K562 (cell line): ENCODE measurements around the gene ANXA4. TPM values are rescaled to one million over a fixed set of nuclear protein-coding genes. Genes with fewer than 3 reads are reported as not detected.

Source experiments
- ATAC-seq: fragments of 200-7000 bp; cut with Tn5 transposase; 3 replicates; pipeline ENCODE4 v1.9.1; 2020; ENCODE audit warnings: moderate library complexity
- BruUV-seq: library from RNA; stranded (reverse); fragments of 400-500 nt; replicated peaks from 2 replicates; lab custom pipeline; 2021; lab: Mats Ljungman, UMichigan
- CTCF ChIA-PET: fragments of 300-600 bp; formaldehyde crosslinking; extraction: SDS; loops from one replicate; lab custom pipeline; 2021; ENCODE audit warnings: low intra/inter-chr PET ratio; lab: Yijun Ruan, JAX
- POLR2A ChIA-PET: fragments of 300-600, 350-650 bp; sonication (Branson Sonifier 250); formaldehyde crosslinking; extraction: SDS; loops from one replicate; lab custom pipeline; 2021; ENCODE audit warnings: antibody characterized with exemption, inconsistent platforms; lab: Yijun Ruan, JAX
- DNase-seq, 4 experiments: peaks; one replicate each; pipeline versions ENCODE4 v3.0.0 to v3.0.0-alpha.2; 2011 to 2018; ENCODE audit warnings: low spot score in 3 of 4, mixed read lengths in 3 of 4; ENCODE audit errors: extremely low read depth in 1 of 4
- FAIRE-seq: peaks from 2 replicates; lab custom pipeline; 2011; peaks lifted over from hg19 to GRCh38; lab: Jason Lieb, UNC
- H2AFZ ChIP-seq: 2 replicates; pipeline ENCODE4 v1.6.0; 2011; ENCODE audit warnings: low read depth, low read length, control low read depth, inconsistent platforms
- H3K27ac ChIP-seq: fragments of 200-600 bp; 3 replicates; pipeline ENCODE4 v1.8.0; 2011; ENCODE audit warnings: low read depth, mild to moderate bottlenecking, control low read depth, inconsistent platforms, low read length, moderate library complexity, mixed read lengths; ENCODE audit errors: extremely low read depth
- H3K27me3 ChIP-seq, 2 experiments: fragments of 300-600 bp in 1 of 2; 2 replicates in 1 of 2; 3 replicates in 1 of 2; pipeline versions ENCODE4 v1.6.0 to v1.8.0; 2011; ENCODE audit warnings: inconsistent platforms in 2 of 2, low read length in 2 of 2, mild to moderate bottlenecking in 1 of 2, mixed read lengths in 1 of 2, moderate library complexity in 1 of 2; ENCODE audit not compliant: control insufficient read depth in 2 of 2, insufficient read depth in 2 of 2
- H3K36me3 ChIP-seq: fragments of 300-600 bp; 3 replicates; pipeline ENCODE4 v1.8.0; 2011; ENCODE audit warnings: mild to moderate bottlenecking, low read length, inconsistent platforms; ENCODE audit not compliant: control insufficient read depth, insufficient read depth
- H3K4me1 ChIP-seq, 2 experiments: fragments of 200-600 bp in 1 of 2; replicated peaks in 1 of 2; 2 replicates in 1 of 2; 3 replicates in 1 of 2; pipeline versions ENCODE4 v1.5.1 to v1.8.0; 2011; ENCODE audit warnings: inconsistent platforms in 2 of 2, low read length in 2 of 2, mild to moderate bottlenecking in 1 of 2, mixed read lengths in 1 of 2, moderate library complexity in 1 of 2; ENCODE audit not compliant: control insufficient read depth in 2 of 2, insufficient read depth in 2 of 2
- H3K4me2 ChIP-seq: 2 replicates; pipeline ENCODE4 v1.6.1; 2011; ENCODE audit warnings: low read length, control low read depth, inconsistent platforms, mixed read lengths; ENCODE audit not compliant: insufficient read depth
- H3K4me3 ChIP-seq: fragments of 200-600 bp; sonication (generic), shearing (Covaris generic); 2 replicates; pipeline ENCODE4 v1.5.1; 2016; ENCODE audit warnings: control low read depth, inconsistent platforms
- H3K79me2 ChIP-seq: fragments of 200-600 bp; 3 replicates; pipeline ENCODE4 v1.8.0; 2011; ENCODE audit warnings: low read length, inconsistent platforms; ENCODE audit not compliant: control insufficient read depth, insufficient read depth
- H3K9ac ChIP-seq, 2 experiments: 2 replicates each; pipeline versions ENCODE4 v1.6.0 to v1.6.1; 2011; ENCODE audit warnings: low read depth in 2 of 2, low read length in 2 of 2, control low read depth in 1 of 2, inconsistent platforms in 1 of 2, mild to moderate bottlenecking in 1 of 2, mixed read lengths in 1 of 2; ENCODE audit not compliant: insufficient read depth in 1 of 2
- H3K9me1 ChIP-seq: one replicate; pipeline ENCODE4 v1.6.0; 2011; ENCODE audit warnings: inconsistent platforms, mild to moderate bottlenecking, low read length, moderate library complexity; ENCODE audit not compliant: control insufficient read depth, insufficient read depth
- H3K9me3 ChIP-seq: replicated peaks from 2 replicates; pipeline ENCODE4 v1.5.1; 2011; ENCODE audit warnings: low read depth, low read length, inconsistent platforms; ENCODE audit not compliant: control insufficient read depth, insufficient read depth
- H4K20me1 ChIP-seq: replicated peaks from 2 replicates; pipeline ENCODE4 v1.6.1; 2011; ENCODE audit warnings: low read length, inconsistent platforms, mixed read lengths; ENCODE audit not compliant: control insufficient read depth, insufficient read depth
- BCOR ChIP-seq: fragments of 450-650 bp; IDR thresholded peaks from 2 replicates; pipeline ENCODE4 v1.6.1; 2016
- WGBS: fragments of 100-300 bp; shearing (Covaris generic); methylation state at CpG from one replicate; pipeline ENCODE4 v1.1.6; 2016; ENCODE audit warnings: low coverage, mixed read lengths; ENCODE audit not compliant: insufficient coverage; ENCODE audit errors: missing lambda C conversion rate; 5-methylcytosine and 5-hydroxymethylcytosine counted together
- in situ Hi-C: fragments of 300-500 bp; cut with MboI; formaldehyde crosslinking; loops from 4 replicates; pipeline ENCODE4 v1.15.0; 2018; ENCODE audit warnings: inconsistent platforms, mixed read lengths
- intact Hi-C: fragments of 100-400 bp; cut with micrococcal nuclease; formaldehyde crosslinking; loops from 2 replicates; pipeline ENCODE4 v1.14.2; 2022
- polyA plus RNA-seq, 8 experiments: library from polyadenylated mRNA; depleted of rRNA in 4 of 8; stranded (reverse) in 5 of 8; unstranded in 3 of 8; fragments of >200 nt; fragmentation: Nextera tagmentation in 2 of 8; fragmentation: Illumina TruSeq in 1 of 8; extraction: Ambion mirVana in 2 of 8; extraction: Trizol in 1 of 8; gene quantifications; 2 replicates each; pipeline versions ENCODE4 v1.2.1 to v1.2.3, GENCODE V29; 2011 to 2014; ENCODE audit warnings: inconsistent platforms in 1 of 8, missing spikeins in 1 of 8
- total RNA-seq, 7 experiments: library from RNA; depleted of rRNA in 6 of 7; stranded (reverse); fragments of >200 nt in 6 of 7; fragmentation: Illumina TruSeq in 2 of 7; extraction: Trizol in 2 of 7; gene quantifications; 2 replicates each; pipeline versions ENCODE4 v1.2.1 to v1.2.3, GENCODE V29; 2011 to 2021; ENCODE audit warnings: low replicate concordance in 1 of 7
- TF ChIP-seq, protein P1 (sequence below): IDR thresholded peaks from 2 replicates; pipeline ENCODE4 v1.6.1; 2016; ENCODE audit warnings: missing genetic modification characterization, missing compliant biosample characterization

The ANXA4 gene
- total and polyA plus RNA-seq, 9 of the 15 experiments (the other 6 are each of a cell fraction or from before 2014, with no cell fraction given) = 3.4 to 13.6 (median 11.6) TPM

DNA sequence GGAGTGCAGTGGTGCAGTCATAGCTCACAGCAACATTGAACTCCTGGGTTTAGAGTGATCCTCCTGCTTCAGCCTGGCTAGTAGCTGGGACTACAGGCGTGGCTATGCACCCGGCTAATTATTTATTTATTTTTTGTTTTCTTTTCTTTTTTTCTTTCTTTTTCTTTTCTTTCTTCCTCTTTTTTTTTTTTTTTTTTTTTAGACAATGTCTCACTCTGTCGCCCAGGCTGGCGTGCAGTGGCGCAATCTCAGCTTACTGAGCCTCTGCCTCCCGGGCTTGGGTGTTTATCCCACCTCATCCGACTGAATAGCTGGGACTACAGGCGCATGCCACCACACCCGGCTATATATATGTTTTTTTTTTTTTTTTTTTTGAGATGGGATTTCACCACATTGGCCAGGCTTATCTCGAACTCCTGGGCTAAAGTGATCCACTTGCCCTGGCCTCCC lies 1.4 kb upstream of the ANXA4 start:
- Histone ChIP-seq H3K27me3 (no peaks in the 10 kb centered on the region), H3K4me3 (no peak overlapping the region), H2AFZ (no peak overlapping the region), H3K9ac (no peak overlapping the region), H3K4me1 (peaks cover 18 to 25% of the 10 kb centered on the region in 2 experiments), H3K4me2 (no peak overlapping the region), H3K9me3 (no peaks in the 10 kb centered on the region), H3K36me3 (no peaks in the 10 kb centered on the region), H3K27ac (no peak overlapping the region), H3K9me1 (no peaks in the 10 kb centered on the region), H4K20me1 (peaks cover 4% of the 10 kb centered on the region; the same call in 1 of the 2 replicates), H3K79me2 (no peaks in the 10 kb centered on the region; the same call in 2 of the 3 replicates)
- WGBS = 80% methylated on average over 7 of the region's 10 CpGs
- ChIA-PET POLR2A (interaction anchor here (1.2 kb wide), 3 partner anchors 10 to 95 kb away, joined by 3 to 6 read pairs (median 3); no protein-coding TSS in a partner anchor), CTCF (no interaction called here)
- DNase-seq (no peak), FAIRE-seq (no peak), ATAC-seq (no peak)
- intact Hi-C loops (loop anchor here (5.0 kb wide), 2 partner anchors 57 to 77 kb away; no protein-coding TSS in a partner anchor), in situ Hi-C loops (loop anchor here (5.0 kb wide), 1 partner anchor 57 kb away; no protein-coding TSS in a partner anchor)
- BruUV-seq = no TSS peak
- TF ChIP-seq BCOR = no peak
- TF ChIP-seq, protein P1, sequence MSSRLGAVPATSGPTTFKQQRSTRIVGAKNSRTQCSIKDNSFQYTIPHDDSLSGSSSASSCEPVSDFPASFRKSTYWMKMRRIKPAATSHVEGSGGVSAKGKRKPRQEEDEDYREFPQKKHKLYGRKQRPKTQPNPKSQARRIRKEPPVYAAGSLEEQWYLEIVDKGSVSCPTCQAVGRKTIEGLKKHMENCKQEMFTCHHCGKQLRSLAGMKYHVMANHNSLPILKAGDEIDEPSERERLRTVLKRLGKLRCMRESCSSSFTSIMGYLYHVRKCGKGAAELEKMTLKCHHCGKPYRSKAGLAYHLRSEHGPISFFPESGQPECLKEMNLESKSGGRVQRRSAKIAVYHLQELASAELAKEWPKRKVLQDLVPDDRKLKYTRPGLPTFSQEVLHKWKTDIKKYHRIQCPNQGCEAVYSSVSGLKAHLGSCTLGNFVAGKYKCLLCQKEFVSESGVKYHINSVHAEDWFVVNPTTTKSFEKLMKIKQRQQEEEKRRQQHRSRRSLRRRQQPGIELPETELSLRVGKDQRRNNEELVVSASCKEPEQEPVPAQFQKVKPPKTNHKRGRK (tag) = peak; percentile 61

DNA sequence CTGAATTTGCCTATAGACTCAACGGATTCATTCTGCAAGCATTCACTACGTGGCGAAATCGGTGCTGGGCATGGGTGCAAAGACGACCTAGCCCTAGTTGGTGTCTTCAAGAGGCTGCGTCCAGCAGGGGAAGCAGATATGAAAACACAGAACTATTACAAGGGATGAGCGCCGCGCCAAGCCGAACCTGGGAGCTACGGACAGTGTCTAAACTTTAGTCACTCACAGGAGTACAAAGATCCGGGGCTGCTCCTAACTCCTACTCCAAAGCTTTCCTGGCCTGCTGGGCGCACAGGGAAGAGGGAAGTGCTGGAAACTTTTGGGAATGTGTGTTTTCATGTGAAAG lies 732 bp upstream of the ANXA4 start:
- Histone ChIP-seq H4K20me1 (peaks cover 4% of the 10 kb centered on the region; the same call in 1 of the 2 replicates), H2AFZ (peak overlapping the region; percentile 98), H3K9me1 (no peaks in the 10 kb centered on the region), H3K9me3 (no peaks in the 10 kb centered on the region), H3K4me2 (peak overlapping the region; percentile 88), H3K9ac (peak overlapping the region; percentile 77 to 94), H3K27ac (peak overlapping the region; percentile 73), H3K27me3 (no peaks in the 10 kb centered on the region), H3K4me3 (peak overlapping the region; percentile 66), H3K36me3 (no peaks in the 10 kb centered on the region), H3K79me2 (no peaks in the 10 kb centered on the region; the same call in 2 of the 3 replicates), H3K4me1 (peaks cover 18 to 25% of the 10 kb centered on the region in 2 experiments)
- peak; percentile 72 for ATAC-seq
- FAIRE-seq = no peak
- peak; percentile 39 to 76 (median 52) for DNase-seq
- intact Hi-C loops (loop anchor here (5.0 kb wide), 2 partner anchors 56 to 76 kb away; no protein-coding TSS in a partner anchor), in situ Hi-C loops (loop anchor here (5.0 kb wide), 1 partner anchor 56 kb away; no protein-coding TSS in a partner anchor)
- WGBS = 18% methylated on average over 13 of the region's 13 CpGs
- BruUV-seq = no TSS peak
- CTCF ChIA-PET = no interaction called here
- POLR2A ChIA-PET = interaction anchor here (0.8 to 1.3 kb wide), 8 partner anchors 9 to 172 kb away, joined by 3 to 6 read pairs (median 3); partner anchors contain the start of gene GMCL1
